OCI-LY7 (cell line): ENCODE measurements around the gene ULK4. TPM values are rescaled to one million over a fixed set of nuclear protein-coding genes. Genes with fewer than 3 reads are reported as not detected.

Experiments used
- BruUV-seq: library from RNA; stranded (reverse); fragments of 400-500 nt; replicated peaks from 2 replicates; lab custom pipeline; 2021; lab: Mats Ljungman, UMichigan
- CTCF ChIA-PET: fragments of 300-600 bp; sonication (Branson Sonifier 250); formaldehyde crosslinking; loops from one replicate; lab custom pipeline; 2022; ENCODE audit warnings: antibody characterized with exemption; ENCODE audit not compliant: unreplicated experiment; lab: Charles Lee
- POLR2A ChIA-PET: fragments of 300-600 bp; sonication (Branson Sonifier 250); formaldehyde crosslinking; loops from one replicate; lab custom pipeline; 2022; ENCODE audit warnings: antibody characterized with exemption; lab: Charles Lee
- DNase-seq: peaks from one replicate; pipeline ENCODE4 v3.0.0-alpha.2; 2015; ENCODE audit warnings: low spot score
- H2AFZ ChIP-seq: fragments of 200-600 bp; sonication (generic), shearing (Covaris generic); 2 replicates; pipeline ENCODE4 v1.6.1; 2014; ENCODE audit warnings: mild to moderate bottlenecking, antibody characterized with exemption, low read length, moderate library complexity
- H3K27ac ChIP-seq: fragments of 200-600 bp; sonication (generic); 2 replicates; pipeline ENCODE4 v1.5.1; 2014; ENCODE audit warnings: mixed run types, low read depth, mild to moderate bottlenecking, moderate library complexity, low read length, inconsistent platforms; ENCODE audit not compliant: poor library complexity, severe bottlenecking
- H3K36me3 ChIP-seq: fragments of 200-600 bp; sonication (generic); 2 replicates; pipeline ENCODE4 v1.6.1; 2014; ENCODE audit warnings: mild to moderate bottlenecking, antibody characterized with exemption, low read length, moderate library complexity, mixed read lengths; ENCODE audit not compliant: insufficient read depth
- H3K4me1 ChIP-seq: fragments of 200-600 bp; sonication (generic); 2 replicates; pipeline ENCODE4 v1.5.1; 2014; ENCODE audit warnings: mild to moderate bottlenecking, low read length; ENCODE audit not compliant: insufficient read depth, poor library complexity, severe bottlenecking
- H3K4me2 ChIP-seq: fragments of 200-600 bp; sonication (generic); 2 replicates; pipeline ENCODE4 v1.6.1; 2014; ENCODE audit warnings: mild to moderate bottlenecking, low read length
- H3K4me3 ChIP-seq: fragments of 200-600 bp; sonication (generic); 2 replicates; pipeline ENCODE4 v1.5.1; 2014; ENCODE audit warnings: mild to moderate bottlenecking, low read depth, low read length; ENCODE audit not compliant: poor library complexity, severe bottlenecking
- H3K79me2 ChIP-seq: fragments of 200-600 bp; sonication (generic); 2 replicates; pipeline ENCODE4 v1.6.1; 2016; ENCODE audit warnings: low read depth, mild to moderate bottlenecking, low read length, moderate library complexity, mixed read lengths; ENCODE audit not compliant: insufficient read depth
- H3K9me2 ChIP-seq: fragments of 200-600 bp; sonication (generic); 2 replicates; pipeline ENCODE4 v1.6.1; 2016; ENCODE audit warnings: mild to moderate bottlenecking, low read length, mixed read lengths; ENCODE audit not compliant: insufficient read depth
- H3K9me3 ChIP-seq: fragments of 200-600 bp; sonication (generic); 2 replicates; pipeline ENCODE4 v1.6.1; 2014; ENCODE audit warnings: mild to moderate bottlenecking, mixed run types, low read length, mixed read lengths
- H4K20me1 ChIP-seq: fragments of 200-600 bp; sonication (generic); 2 replicates; pipeline ENCODE4 v1.6.1; 2014; ENCODE audit warnings: mild to moderate bottlenecking, antibody characterized with exemption, low read length, moderate library complexity, mixed read lengths; ENCODE audit not compliant: insufficient read depth
- CTCF ChIP-seq: fragments of 200-600 bp; sonication (generic); conservative IDR thresholded peaks from 2 replicates; pipeline ENCODE4 v1.5.1; 2014; ENCODE audit warnings: mild to moderate bottlenecking, antibody characterized with exemption, low read length, moderate library complexity, mixed read lengths
- EZH2phosphoT487 ChIP-seq: fragments of 200-600 bp; sonication (generic); IDR thresholded peaks from 2 replicates; pipeline ENCODE4 v1.6.1; 2018; ENCODE audit warnings: low read depth, borderline replicate concordance, mild to moderate bottlenecking, mixed run types, antibody characterized with exemption, low read length, moderate library complexity, mixed read lengths
- intact Hi-C: fragments of 100-400 bp; cut with micrococcal nuclease; formaldehyde crosslinking; loops from one replicate; pipeline ENCODE4 v1.10.0; 2022; ENCODE audit not compliant: unreplicated experiment
- total RNA-seq, 2 experiments: library from RNA; depleted of rRNA in 1 of 2; stranded (reverse); fragments of >200 nt in 1 of 2; shearing (Covaris generic) in 1 of 2; gene quantifications; 2 replicates each; pipeline ENCODE4 v1.2.3, GENCODE V29; 2014 to 2022

ULK4 gene
- total RNA-seq, 2 experiments from 2014 or later, result 18.9 to 21.0 TPM

DNA sequence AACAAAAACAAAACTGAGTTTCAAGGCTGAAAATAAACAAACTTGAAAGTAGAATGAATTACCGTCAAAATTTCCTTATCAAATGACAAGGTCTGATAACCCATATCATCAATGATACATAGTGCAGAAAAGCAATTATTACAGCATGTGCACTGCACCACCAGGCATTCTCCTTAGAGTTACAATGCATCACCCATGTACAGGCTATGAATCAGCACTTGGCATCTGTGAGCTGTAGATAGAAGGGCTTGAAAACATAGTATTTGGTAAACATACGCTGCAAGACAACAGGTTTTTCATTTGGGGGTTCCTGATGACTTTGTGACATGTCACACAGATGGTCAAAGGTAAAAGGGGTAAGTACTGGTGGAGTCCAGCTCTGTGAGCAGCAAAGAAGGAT lies 497.5 kb downstream of the ULK4 start:
- intact Hi-C loops, result no loop called here
- no peaks in the 10 kb centered on the region for H3K9me2 ChIP-seq
- TF ChIP-seq CTCF (no peak), EZH2phosphoT487 (no peak)
- DNase-seq, result no peak
- no peak overlapping the region for H3K4me3 ChIP-seq
- H3K36me3 ChIP-seq, result no peaks in the 10 kb centered on the region
- ChIA-PET CTCF (no interaction called here), POLR2A (no interaction called here)
- H3K27ac ChIP-seq, result no peak overlapping the region
- no peaks in the 10 kb centered on the region for H3K9me3 ChIP-seq
- H4K20me1 ChIP-seq, result no peaks in the 10 kb centered on the region
- H3K4me1 ChIP-seq, result no peaks in the 10 kb centered on the region
- H3K79me2 ChIP-seq, result no peaks in the 10 kb centered on the region
- H2AFZ ChIP-seq, result no peak overlapping the region
- no peak overlapping the region for H3K4me2 ChIP-seq
- no TSS peak for BruUV-seq

DNA sequence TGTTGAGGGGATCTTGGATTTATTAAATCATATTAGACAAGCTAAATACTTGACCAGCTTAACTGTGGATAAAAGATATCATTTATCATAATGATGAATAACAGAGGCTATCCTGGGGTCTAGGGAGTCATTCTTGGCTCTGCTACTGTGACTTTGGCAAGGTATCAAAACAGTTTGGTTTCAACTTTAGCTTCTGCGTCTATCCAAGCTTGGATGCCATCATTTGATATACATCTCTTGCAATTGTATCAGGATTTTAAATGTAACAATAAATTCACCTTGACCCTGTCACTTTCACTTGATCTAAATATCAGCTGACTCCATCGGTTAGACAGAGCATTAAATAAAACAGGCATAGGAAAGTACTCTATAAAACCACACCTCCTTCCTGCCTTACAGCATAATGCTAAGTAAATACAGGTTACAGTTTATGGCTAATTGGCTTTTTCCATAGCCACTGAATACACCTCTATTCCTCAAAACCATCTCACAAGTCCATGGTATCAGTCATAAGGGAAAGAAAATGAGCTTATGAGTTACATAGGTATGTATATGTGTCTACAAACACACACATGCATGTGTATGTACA lies 499.7 kb downstream of the ULK4 start:
- intact Hi-C loops, result no loop called here
- POLR2A ChIA-PET, result interaction anchor here (0.7 kb wide), 1 partner anchor 57 kb away, joined by 3 read pairs; no protein-coding TSS in a partner anchor

More for the DNA sequence above, 499.7 kb downstream of the ULK4 start:
- no peaks in the 10 kb centered on the region for H4K20me1 ChIP-seq
- no peak for DNase-seq
- no TSS peak for BruUV-seq
- no peaks in the 10 kb centered on the region for H3K9me3 ChIP-seq
- TF ChIP-seq CTCF, result no peak
- TF ChIP-seq EZH2phosphoT487, result no peak
- no peak overlapping the region for H3K4me2 ChIP-seq
- H3K9me2 ChIP-seq, result no peaks in the 10 kb centered on the region
- H2AFZ ChIP-seq, result no peak overlapping the region
- H3K27ac ChIP-seq, result no peak overlapping the region
- H3K79me2 ChIP-seq, result no peaks in the 10 kb centered on the region
- H3K4me1 ChIP-seq, result no peaks in the 10 kb centered on the region
- no peak overlapping the region for H3K4me3 ChIP-seq
- CTCF ChIA-PET, result no interaction called here
- H3K36me3 ChIP-seq, result no peaks in the 10 kb centered on the region
